NCI-H2029 (cell line): ENCODE measurements around the gene VAT1.
"Not testable (repeated sequence)": the region's sequence is repeated elsewhere in the genome, so short reads cannot be mapped to it uniquely, and the experiment has no call there.

ENCODE experiments used
- DNase-seq: peaks from one replicate; lab custom pipeline; 2025; lab: John Stamatoyannopoulos, UW

VAT1 gene

GRCh38 chr17:43006639-43007551 is 15.3 kb downstream of the VAT1 start, which contains the start of gene IFI35:
TSS of gene IFI35 (plus strand) at chr17:43006784. CDS start at chr17:43006948, 164 bp downstream.
- DNase-seq = peak; percentile 47

- DNase-seq = no peak
Measured at GRCh38 chr17:43003542-43004172, 18.5 kb downstream of the VAT1 start.

DNA sequence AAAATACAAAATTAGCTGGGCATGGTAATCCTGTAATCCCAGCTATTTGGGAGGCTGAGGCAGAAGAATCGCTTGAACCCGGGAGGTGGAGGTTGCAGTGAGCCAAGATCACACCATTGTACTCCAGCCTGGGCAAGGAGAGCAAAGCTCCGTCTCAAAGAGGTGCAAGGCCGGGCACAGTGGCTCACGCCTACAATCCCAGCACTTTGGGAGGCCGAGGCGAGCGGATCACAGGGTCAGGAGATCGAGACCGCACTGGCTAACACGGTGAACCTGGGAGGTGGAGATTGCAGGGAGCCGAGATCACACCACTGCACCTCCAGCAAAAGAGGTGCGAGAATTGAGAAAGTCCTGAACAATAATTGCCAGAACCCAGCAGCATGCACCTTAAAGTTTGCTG is 21.3 kb downstream of the VAT1 start:
- not testable (repeated sequence) for DNase-seq

GRCh38 chr17:42999003-42999525 is 23.1 kb downstream of the VAT1 start:
- no peak for DNase-seq

- DNase-seq = peak; percentile 99
Measured at GRCh38 chr17:42997984-42998938, 23.9 kb downstream of the VAT1 start, which contains the start of gene RPL27. TSS of gene RPL27 (plus strand) at chr17:42998419. CDS start at chr17:42998751, 332 bp downstream.

GRCh38 chr17:42997390-42997983 is 24.7 kb downstream of the VAT1 start:
- DNase-seq = no peak

- not testable (repeated sequence) for DNase-seq
Measured at GRCh38 chr17:42993913-42994312, 28.3 kb downstream of the VAT1 start.

- DNase-seq = no peak
Measured at GRCh38 chr17:42992872-42993271, 29.3 kb downstream of the VAT1 start.

- no peak for DNase-seq
Measured at GRCh38 chr17:42991471-42991870, 30.7 kb downstream of the VAT1 start.

- DNase-seq = no peak
Measured at GRCh38 chr17:42989726-42990652, 32.2 kb downstream of the VAT1 start.

DNA sequence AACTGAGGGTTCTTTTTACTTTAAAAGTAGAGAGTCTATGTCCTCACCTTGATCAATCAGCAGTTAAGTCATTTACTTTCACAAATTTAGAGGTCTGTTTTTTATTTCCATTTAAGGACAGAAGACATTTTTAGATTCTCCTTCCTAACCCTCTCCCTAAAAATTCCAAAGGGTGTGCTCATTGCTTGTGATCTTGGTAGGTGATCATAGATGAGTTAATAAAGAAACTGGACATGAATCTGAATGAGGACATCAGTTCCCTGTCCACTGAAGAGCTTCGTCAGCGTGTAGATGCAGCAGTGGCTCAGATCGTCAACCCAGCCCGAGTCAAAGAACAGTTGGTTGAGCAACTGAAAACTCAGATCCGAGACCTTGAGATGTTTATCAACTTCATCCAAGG is 33.0 kb downstream of the VAT1 start:
- no peak for DNase-seq

DNA sequence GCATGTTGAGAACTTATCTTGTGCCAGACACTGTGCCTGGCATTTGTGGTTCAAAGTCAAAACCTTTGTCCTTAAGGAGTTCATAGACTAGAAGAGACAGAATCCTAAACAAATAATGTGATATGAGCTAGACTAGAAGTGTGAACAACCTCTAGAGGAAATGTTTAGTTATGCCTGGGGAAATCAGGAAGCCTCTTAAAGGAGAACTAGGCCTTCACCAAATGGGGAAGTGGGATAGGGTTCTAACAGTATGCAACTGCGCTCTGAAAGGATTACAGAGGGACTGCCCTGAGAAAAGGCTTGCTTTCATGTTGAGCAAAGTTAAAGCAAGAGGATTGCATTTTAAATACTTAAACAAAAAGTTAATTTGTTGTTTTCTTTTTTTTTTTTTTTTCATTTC is 37.0 kb downstream of the VAT1 start:
- no peak for DNase-seq

DNA sequence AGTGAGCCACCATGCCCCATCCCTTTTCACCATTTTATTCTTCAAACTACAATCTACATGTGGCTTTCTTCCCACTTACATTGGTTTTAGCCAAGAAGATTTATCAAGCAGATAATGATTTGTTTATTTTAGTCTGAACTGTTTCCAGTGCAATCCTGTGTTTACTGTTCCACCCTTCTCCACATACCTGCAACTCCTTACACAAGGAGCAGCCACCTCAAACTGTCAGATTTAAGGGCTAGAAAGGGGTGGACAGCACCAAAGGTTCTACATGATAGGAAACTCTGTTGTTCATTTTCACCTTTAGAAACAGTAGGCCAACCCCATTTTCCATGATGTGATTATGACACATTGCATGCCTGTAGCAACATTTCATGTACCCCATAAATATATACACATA is 39.9 kb downstream of the VAT1 start:
- no peak for DNase-seq

DNA sequence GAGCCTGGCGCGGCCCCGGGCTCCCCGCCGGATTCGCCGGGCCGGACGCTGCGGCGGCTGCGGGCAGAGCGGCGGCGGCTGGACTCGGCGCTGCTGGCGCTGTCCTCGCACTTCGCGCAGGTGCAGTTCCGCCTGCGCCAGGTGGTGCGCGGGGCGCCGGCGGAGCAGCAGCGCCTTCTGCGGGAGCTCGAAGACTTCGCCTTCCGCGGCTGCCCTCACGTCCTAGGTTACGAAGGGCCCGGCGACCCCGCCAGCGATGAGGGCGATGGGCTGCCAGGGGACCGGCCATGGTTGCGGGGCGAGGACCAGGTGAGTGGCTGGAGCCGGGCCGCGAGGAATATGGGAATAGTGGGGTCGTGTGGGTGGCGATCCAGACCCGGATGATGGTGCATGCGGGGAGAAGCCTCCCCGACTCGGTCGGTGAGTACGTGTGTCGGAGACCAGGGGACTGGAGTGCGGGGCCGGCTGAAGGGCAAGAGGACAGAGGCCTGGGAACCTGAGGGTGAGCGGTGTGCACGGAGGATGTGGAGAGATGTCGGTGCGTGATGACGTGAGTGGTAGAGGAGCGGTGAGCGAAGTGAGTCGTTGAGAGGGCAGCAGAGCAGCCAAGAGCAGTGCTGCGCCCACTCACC is 41.3 kb downstream of the VAT1 start:
- DNase-seq = peak; percentile 52

- DNase-seq = peak; percentile 80
Measured at GRCh38 chr17:42980274-42980765, 41.9 kb downstream of the VAT1 start, which contains the start of gene RUNDC1. TSS of gene RUNDC1 (plus strand) at chr17:42980565. CDS start at chr17:42980577, 12 bp downstream.

- peak; percentile 75 for DNase-seq
Measured at GRCh38 chr17:42979511-42980273, 42.5 kb downstream of the VAT1 start, which contains the start of gene PTGES3L. TSS of gene PTGES3L (minus strand) at chr17:42980080. CDS start at chr17:42980053, 27 bp downstream.

DNA sequence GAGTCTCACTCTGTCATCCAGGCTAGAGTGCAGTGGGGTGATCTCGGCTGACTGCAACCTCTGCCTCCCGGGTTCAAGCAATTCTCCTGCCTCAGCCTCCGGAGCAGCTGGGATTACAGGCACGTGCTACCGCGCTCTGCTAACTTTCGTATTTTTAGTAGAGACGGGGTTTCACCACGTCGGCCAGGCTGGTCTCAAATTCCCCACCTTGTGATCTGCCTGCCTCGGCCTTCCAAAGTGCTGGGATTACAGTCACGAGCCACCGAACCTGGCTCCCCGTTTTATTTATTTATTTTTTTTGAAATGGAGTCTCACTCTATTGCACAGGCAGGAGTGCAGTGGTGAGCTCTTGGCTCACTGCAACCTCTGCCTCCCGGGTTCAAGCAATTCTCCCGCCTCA is 46.5 kb downstream of the VAT1 start:
- not testable (repeated sequence) for DNase-seq

GRCh38 chr17:42975265-42975664 is 46.9 kb downstream of the VAT1 start:
- DNase-seq = no peak
